T-helper 1 cell treated with Interleukin-12 subunit alpha and Interleukin-12 subunit beta and Interleukin-4 antibody, amounts not matched to agents 30 ng/mL and 1 ng/mL, for 36 hours (primary cell): ENCODE data around the gene PSMC6. TPM values are rescaled to one million over a fixed set of nuclear protein-coding genes. Genes with fewer than 3 reads are reported as not detected.

Experiments used
- intact Hi-C: fragments of 100-400 bp; cut with micrococcal nuclease; formaldehyde crosslinking; loops from one replicate; pipeline ENCODE4 v1.15.1; 2024
- total RNA-seq: library from RNA; stranded (reverse); gene quantifications from 2 replicates; pipeline ENCODE4 v1.2.3, GENCODE V29; 2022

The PSMC6 gene
- 96.6 and 99.0 TPM in 2 replicates for total RNA-seq

- intact Hi-C loops = loop anchor here (1.0 to 5.0 kb wide), 10 partner anchors 13 to 1055 kb away; partner anchors contain the start of genes DDHD1, FRMD6, GNPNAT1 and GPR137C
These were observed at the start of gene PSMC6 for GRCh38 chr14:52706724-52707706. TSS of gene PSMC6 (plus strand) at chr14:52707200. CDS start at chr14:52707220, 20 bp downstream.

GRCh38 chr14:52660325-52660724 lies 46.7 kb upstream of the PSMC6 start:
- intact Hi-C loops = no loop called here

GRCh38 chr14:52660832-52661231 lies 46.2 kb upstream of the PSMC6 start:
- intact Hi-C loops = no loop called here

- intact Hi-C loops = no loop called here
These were observed 45.7 kb upstream of the PSMC6 start for GRCh38 chr14:52661314-52661713.

- intact Hi-C loops = no loop called here
These were observed 43.1 kb upstream of the PSMC6 start for GRCh38 chr14:52663850-52664249.

GRCh38 chr14:52678591-52678990 lies 28.4 kb upstream of the PSMC6 start:
- intact Hi-C loops = no loop called here

- intact Hi-C loops = no loop called here
These were observed 22.9 kb upstream of the PSMC6 start for GRCh38 chr14:52683985-52684520.

- intact Hi-C loops = no loop called here
These were observed 20.8 kb upstream of the PSMC6 start for GRCh38 chr14:52686176-52686575.

- intact Hi-C loops = loop anchor here (5.0 kb wide), 3 partner anchors 374 to 844 kb away; no protein-coding TSS in a partner anchor
These were observed 15.8 kb upstream of the PSMC6 start for GRCh38 chr14:52690983-52691760.

GRCh38 chr14:52692248-52692962 lies 14.6 kb upstream of the PSMC6 start:
- intact Hi-C loops = loop anchor here (5.0 kb wide), 3 partner anchors 375 to 845 kb away; no protein-coding TSS in a partner anchor

- intact Hi-C loops = loop anchor here (5.0 kb wide), 3 partner anchors 376 to 846 kb away; no protein-coding TSS in a partner anchor
These were observed 14.0 kb upstream of the PSMC6 start for GRCh38 chr14:52693036-52693435.

GRCh38 chr14:52693532-52693931 lies 13.5 kb upstream of the PSMC6 start:
- intact Hi-C loops = loop anchor here (5.0 kb wide), 3 partner anchors 376 to 846 kb away; no protein-coding TSS in a partner anchor

GRCh38 chr14:52694761-52695480 lies 12.1 kb upstream of the PSMC6 start:
- intact Hi-C loops = loop anchor here (1.0 to 5.0 kb wide), 8 partner anchors 12 to 848 kb away; partner anchors contain the start of genes GNPNAT1, GPR137C, PSMC6 and STYX

- intact Hi-C loops = loop anchor here (1.0 kb wide), 1 partner anchor 457 kb away; no protein-coding TSS in a partner anchor
These were observed 11.4 kb upstream of the PSMC6 start, which contains the start of gene ERO1A for GRCh38 chr14:52695481-52696091. TSS of gene ERO1A (minus strand) at chr14:52695558. CDS start at chr14:52695481, 77 bp downstream.

GRCh38 chr14:52700701-52701172 lies 6.3 kb upstream of the PSMC6 start:
- intact Hi-C loops = no loop called here

- intact Hi-C loops = no loop called here
These were observed 5.8 kb upstream of the PSMC6 start for GRCh38 chr14:52701223-52701622.

GRCh38 chr14:52703225-52703624 lies 3.8 kb upstream of the PSMC6 start:
- intact Hi-C loops = no loop called here

- intact Hi-C loops = no loop called here
These were observed 3.3 kb upstream of the PSMC6 start for GRCh38 chr14:52703664-52704063.

GRCh38 chr14:52706286-52706685 lies 714 bp upstream of the PSMC6 start:
- intact Hi-C loops = loop anchor here (2.0 to 5.0 kb wide), 3 partner anchors 394 to 1054 kb away; partner anchors contain the start of genes DDHD1, FRMD6 and PTGER2
